Gastroesophageal sphincter (tissue), 3 donors: ENCODE measurements around the gene SH3PXD2A.

Experiments
- EP300 ChIP-seq: sonication (generic); formaldehyde crosslinking; IDR thresholded peaks from one replicate; pipeline ENCODE4 v1.6.1; 2017; ENCODE audit warnings: antibody characterized with exemption, mild to moderate bottlenecking
- POLR2A ChIP-seq, 2 donors: fragments of 450-650 bp; IDR thresholded peaks; one replicate each; pipeline ENCODE4 v1.6.1; 2017; ENCODE audit warnings: antibody characterized with exemption in 2 of 2, mild to moderate bottlenecking in 2 of 2, moderate library complexity in 1 of 2
- TF ChIP-seq, protein P1 (sequence below), 4 experiments: fragments of 200-600 bp in 2 of 4; fragments of 450-650 bp in 2 of 4; sonication (generic) in 1 of 4; IDR thresholded peaks; one replicate each; pipeline ENCODE4 v1.5.1; 2017 to 2019; ENCODE audit warnings: antibody characterized with exemption in 4 of 4, mild to moderate bottlenecking in 2 of 4, moderate library complexity in 2 of 4

DNA sequence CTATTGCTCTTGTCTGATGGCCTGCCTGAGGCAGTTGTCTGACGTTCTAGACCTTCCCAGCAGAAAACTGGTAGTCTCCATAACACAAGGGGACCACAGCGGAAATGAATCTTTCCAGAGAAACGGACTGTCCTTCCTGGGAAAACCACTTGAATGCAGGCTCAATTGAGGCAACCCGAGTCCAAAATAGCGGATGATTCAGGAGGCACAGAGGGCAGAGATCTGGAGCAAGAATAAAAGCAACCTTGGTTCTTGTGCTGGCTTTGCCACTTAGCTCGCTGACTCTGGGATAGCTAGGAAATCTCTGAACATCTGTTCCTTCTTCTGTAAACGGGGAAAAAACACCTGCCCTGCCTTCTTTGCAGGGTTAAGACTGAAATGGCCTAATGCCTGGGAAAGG, 183.0 kb downstream of the SH3PXD2A start:
- TF ChIP-seq, protein P1, sequence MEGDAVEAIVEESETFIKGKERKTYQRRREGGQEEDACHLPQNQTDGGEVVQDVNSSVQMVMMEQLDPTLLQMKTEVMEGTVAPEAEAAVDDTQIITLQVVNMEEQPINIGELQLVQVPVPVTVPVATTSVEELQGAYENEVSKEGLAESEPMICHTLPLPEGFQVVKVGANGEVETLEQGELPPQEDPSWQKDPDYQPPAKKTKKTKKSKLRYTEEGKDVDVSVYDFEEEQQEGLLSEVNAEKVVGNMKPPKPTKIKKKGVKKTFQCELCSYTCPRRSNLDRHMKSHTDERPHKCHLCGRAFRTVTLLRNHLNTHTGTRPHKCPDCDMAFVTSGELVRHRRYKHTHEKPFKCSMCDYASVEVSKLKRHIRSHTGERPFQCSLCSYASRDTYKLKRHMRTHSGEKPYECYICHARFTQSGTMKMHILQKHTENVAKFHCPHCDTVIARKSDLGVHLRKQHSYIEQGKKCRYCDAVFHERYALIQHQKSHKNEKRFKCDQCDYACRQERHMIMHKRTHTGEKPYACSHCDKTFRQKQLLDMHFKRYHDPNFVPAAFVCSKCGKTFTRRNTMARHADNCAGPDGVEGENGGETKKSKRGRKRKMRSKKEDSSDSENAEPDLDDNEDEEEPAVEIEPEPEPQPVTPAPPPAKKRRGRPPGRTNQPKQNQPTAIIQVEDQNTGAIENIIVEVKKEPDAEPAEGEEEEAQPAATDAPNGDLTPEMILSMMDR (IDR thresholded peaks at IDR 0.05) = no peak
- no peak for TF ChIP-seq EP300
- no peak for TF ChIP-seq POLR2A (IDR thresholded peaks at IDR 0.05)
